ENCODE data around the gene MED17.
"Not testable (repeated sequence)": the region's sequence is repeated elsewhere in the genome, so short reads cannot be mapped to it uniquely, and the experiment has no call there.

The MED17 gene, protein sequence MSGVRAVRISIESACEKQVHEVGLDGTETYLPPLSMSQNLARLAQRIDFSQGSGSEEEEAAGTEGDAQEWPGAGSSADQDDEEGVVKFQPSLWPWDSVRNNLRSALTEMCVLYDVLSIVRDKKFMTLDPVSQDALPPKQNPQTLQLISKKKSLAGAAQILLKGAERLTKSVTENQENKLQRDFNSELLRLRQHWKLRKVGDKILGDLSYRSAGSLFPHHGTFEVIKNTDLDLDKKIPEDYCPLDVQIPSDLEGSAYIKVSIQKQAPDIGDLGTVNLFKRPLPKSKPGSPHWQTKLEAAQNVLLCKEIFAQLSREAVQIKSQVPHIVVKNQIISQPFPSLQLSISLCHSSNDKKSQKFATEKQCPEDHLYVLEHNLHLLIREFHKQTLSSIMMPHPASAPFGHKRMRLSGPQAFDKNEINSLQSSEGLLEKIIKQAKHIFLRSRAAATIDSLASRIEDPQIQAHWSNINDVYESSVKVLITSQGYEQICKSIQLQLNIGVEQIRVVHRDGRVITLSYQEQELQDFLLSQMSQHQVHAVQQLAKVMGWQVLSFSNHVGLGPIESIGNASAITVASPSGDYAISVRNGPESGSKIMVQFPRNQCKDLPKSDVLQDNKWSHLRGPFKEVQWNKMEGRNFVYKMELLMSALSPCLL

GRCh38 chr11:93784145-93784934 lies at the start of gene MED17:
Gene MED17 (plus strand): TSS chr11:93784282. CDS start chr11:93784514, 232 bp downstream.
- peak; percentile 84 for DNase-seq

GRCh38 chr11:93734427-93735222 lies 49.5 kb upstream of the MED17 start:
- DNase-seq: no peak

GRCh38 chr11:93735627-93736026 lies 48.5 kb upstream of the MED17 start:
- no peak for DNase-seq

DNA sequence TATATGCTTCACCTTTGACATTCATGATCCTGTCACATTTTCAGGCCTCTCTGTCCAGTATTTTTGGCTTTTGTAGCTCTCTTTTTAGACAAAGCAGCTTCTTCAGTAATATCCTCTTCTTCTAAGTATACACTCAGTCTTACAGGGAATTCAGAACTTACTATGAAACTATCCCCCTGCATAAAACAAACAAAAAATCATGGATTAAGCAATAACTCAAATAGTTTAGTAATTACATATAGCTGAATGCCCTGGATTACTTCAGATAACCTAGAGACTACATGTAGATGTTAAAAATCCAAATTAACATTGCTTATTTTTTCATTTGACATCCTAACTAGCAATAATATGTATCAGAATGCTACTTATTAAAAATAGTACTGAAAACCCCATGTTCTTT lies 48.0 kb upstream of the MED17 start:
- DNase-seq: no peak

DNA sequence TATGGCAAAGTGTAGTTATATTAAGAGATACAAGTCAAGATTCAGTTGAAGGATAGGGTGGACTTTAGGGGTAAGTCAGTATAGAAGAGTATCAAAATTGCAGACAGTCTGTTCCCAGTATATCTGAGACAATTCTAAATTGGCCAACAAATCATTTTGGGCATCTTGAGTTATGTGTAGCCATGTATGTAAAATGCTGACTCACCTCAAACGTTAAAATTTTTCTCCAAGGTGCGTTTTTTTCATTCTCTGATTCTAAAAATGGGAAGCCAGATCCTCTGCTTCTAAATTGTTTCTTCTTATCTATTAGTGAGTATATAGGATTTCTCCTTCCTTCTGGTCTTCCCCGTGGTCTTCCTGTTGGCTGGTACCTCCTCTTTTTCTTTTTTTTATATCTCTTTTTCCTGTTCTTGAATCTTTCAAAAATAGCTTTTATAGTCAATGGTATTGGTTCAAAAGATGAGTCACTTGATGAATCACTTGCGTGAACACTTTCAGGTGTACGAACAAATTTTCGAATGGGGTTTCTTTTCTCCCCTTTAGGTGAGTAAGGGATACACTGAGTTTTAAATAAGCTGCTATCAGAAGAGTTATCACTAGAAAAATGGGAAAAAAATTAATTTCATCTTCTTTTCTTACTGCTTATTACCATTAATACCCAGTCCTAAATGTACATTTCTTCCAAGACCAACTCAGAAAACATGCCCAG lies 46.0 kb upstream of the MED17 start:
- DNase-seq: no peak

GRCh38 chr11:93738647-93739081 lies 45.4 kb upstream of the MED17 start:
- DNase-seq: no peak

DNA sequence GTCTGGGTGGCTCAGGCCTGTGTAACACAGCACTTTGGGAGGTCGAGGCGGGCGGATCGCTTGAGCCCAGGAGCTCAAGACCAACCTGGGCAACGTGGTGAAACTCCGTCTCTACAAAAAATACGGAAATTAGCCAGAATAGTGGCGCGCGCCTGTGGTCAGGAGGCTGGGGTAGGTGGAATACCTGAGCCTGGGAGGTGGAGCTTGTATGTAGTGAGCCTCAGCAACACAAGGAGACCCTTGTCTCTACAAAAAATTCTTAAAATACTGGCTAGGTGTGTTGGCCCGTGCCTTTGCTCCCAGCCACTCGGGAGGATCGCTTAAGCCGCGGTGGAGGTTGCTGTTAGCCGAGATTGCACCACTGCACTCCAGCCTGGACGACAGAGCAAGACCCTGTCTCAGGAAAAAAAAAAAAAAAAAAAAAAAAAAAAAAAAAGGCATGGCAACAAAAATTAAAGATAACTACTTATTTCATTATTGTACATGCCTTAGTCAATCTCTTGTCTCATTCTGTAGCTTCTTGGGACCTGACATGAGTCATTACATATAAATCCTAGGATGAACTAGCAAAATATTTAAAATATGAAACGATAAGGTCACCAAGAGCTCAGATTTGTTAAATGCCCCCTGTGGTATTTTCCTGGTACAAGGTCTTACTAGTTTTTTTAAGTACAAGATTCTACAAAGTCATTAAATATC lies 43.9 kb upstream of the MED17 start:
- DNase-seq: no peak

DNA sequence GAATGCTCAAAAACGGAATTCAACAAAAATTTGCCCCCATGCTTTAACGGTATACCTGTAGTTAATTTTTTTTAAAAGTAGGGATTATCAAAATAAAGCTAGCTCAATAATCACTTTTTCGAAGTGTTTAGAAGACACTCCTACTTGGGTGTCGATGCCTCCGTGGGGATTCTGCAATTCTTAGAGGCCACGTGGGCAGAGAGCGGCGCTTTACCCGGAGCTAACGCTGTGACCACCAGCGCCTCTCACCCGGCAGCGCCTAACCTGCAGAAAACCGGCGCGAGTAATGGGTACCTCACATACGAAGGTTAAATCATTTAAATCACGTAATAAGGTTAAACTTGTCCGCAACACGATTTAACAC lies 43.4 kb upstream of the MED17 start:
- peak; percentile 20 for DNase-seq

DNA sequence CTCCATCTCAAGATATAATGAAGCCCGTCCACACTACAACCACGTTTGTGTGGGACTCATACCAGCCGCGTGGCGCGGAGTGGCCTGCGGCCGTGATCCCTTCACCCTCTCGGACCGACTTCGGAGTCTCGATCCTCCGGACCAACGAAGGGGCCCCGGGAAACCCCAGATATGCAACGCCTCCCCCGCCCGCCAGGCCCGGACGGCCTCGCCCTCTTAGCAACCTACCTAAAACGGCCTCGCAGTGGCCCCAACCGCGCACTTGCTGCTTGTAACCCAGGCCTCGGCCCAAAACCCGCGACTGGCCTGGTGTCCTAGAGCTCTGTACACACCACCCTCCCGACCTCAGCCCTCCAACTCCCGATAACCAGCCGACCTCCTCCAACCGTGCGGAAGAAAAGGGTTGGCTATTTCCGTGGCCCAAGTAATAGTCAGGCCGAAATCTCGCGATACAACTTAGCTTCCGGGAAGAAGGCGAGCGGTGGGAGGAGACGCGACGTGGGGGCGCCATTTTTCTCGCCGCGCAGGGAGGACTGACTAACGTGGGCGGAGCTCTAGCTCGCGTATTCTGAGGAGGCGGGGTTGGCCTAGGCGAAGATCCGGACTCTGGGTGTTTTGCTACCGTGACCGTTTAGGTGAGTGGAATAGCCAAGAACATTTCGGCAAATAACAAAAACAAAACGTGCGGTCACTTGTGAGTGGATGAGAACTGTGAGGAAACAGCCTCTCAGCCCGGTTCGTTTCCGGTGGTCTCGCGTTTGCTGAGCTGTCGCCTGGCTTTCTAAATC lies 42.8 kb upstream of the MED17 start, which contains the start of the genes C11orf54 and TAF1D:
Gene C11orf54 (plus strand): TSS at position 579 of the 788 bp plus-strand sequence. CDS start 5,722 bp downstream, outside the sequence.
Gene TAF1D (minus strand): TSS at position 402 of the 788 bp plus-strand sequence. CDS start 2,191 bp downstream, outside the sequence.
- peak; percentile 98 for DNase-seq

- peak; percentile 25 for DNase-seq
Observed at GRCh38 chr11:93741882-93742226, 42.2 kb upstream of the MED17 start.

GRCh38 chr11:93743291-93743690 lies 40.8 kb upstream of the MED17 start:
- no peak for DNase-seq

DNA sequence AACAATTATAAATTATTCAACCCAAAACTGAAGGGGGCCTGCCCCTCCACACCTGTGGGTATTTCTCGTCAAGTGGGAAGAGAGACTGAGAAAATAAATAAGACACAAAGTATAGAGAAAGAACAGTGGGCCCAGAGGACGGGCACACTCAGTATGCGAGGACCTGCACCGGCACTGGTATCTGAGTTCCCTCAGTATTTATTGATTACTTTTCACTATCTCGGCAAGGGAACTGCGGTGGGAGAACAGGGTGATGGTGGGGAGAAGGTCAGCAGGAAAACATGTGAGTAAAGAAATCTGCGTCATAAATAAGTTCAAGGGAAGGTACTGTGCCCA lies 39.4 kb upstream of the MED17 start:
- no peak for DNase-seq

DNA sequence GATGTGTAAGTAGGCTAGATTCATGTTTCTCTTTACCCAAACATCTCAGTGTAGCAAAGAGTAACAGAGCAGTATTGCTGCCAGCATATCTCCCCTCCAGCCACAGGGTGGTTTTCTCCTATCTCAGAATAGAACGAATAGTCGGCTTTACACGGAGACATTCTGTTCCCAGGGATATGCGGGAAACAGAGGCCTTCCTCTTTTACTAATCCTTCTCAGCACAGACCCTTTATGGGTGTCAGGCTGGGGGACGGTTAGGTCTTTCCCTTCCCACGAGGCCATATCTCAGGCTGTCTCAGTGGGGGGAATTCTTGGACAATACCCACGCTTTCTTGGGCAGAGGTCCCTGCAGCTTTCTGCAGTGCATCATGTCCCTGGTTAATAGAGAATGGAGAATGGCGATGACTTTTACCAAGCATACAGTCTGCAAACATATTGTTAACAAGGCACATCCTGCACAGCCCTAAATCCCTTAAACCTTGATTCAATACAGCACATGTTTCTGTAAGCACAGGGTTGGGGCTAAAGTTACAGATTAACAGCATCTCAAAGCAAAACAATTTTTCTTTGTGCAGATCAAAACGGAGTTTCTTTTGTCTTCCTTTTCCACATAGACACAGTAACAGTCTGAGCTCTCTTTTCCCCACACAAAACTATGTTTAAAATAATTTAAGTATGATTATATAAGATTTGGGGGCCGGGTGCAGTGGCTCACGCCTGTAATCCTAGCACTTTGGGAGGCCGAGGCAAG lies 38.9 kb upstream of the MED17 start:
- not testable (repeated sequence) for DNase-seq

DNA sequence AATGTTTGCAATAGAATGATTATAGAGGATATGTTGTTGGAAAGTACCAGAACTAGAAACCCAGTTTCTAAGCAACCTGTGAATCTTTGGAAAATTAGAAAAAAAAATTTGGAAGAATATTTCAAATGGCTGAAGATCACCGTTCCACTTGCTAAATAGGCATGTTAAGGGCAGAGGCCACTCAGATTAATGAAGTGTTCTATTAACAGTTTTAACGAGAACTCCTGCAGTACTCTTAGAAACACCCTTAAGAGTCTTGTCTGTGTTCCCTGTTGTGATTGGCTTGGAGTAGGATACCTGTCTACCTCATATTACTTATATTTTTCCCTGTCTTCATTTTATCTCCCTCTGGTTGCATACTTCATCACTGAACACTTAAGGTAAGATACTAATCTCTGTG lies 38.0 kb upstream of the MED17 start:
- no peak for DNase-seq

GRCh38 chr11:93747122-93747521 lies 37.0 kb upstream of the MED17 start:
- DNase-seq: no peak

DNA sequence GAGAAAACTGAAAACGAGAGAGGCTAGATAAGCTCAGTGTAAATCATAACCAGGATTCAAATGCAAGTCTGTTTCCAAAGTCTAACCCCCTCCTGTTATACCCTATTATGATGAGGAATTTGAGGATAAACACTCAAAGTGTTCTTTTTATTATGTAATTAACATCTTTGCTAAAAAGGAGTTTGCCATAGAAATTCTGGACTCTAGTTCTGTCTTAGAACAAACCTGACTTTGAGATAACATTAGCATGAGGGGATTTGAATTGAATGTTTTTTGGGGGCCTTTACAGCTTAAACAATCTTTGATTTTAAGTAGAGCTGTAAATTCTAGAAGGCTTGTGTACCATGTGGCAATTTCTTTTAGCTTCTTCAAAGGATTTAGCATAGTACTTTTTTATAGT lies 33.1 kb upstream of the MED17 start:
- no peak for DNase-seq

DNA sequence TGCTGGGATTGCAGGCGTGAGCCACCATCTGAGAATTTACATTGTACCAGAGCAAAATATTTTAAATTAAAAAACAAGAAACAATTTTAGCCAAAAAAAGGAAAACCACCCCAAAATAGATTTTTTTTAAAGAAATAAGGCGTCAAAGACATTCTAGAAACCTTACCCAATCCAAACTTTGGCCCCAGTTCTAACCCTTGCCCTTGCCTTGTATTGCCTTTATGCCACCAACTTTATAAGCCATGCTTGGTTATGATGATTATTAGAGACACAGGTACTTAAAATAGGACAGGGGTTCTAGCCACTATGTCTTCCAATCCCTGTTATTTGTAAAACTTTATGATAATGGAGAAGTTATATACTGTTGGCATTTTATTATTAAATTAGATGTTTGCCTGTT lies 30.8 kb upstream of the MED17 start:
- DNase-seq: no peak

DNA sequence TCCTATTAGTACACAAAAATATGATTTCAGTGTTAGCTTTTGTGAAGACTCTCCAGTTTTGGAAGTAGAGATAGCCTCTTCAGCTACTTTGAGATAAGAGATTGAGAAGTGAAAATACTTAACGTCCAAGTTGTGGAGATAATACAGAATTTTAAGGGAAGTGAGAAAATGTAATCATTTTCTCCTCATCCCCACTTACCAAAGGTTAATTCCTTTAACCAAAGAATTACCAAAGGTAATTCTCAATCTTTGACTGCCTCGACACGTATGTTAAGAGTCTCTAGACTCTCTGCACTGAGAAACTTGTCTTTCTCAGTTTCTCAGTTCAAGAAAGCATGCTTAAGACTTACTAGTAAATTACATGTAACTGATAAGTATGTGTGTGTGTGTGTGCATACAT lies 27.3 kb upstream of the MED17 start:
- no peak for DNase-seq

DNA sequence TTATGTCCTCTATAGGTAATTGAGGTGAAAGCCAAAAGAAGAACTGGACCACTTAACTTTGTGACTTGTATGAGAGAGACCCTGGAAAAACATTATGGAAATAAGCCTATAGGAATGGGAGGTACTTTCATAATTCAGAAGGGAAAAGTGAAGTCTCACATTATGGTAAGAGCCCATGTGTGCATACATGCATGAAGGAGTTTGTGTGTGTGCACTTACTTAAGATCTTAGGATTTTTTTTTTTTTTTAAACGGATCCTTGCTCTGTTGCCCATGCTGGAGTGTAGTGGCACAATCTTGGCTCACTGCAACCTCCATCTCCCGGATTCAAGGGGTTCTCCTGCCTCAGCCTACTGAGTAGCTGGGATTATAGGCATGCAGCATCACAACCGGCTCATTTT lies 26.8 kb upstream of the MED17 start:
- no peak for DNase-seq

Data from amniotic stem cell (primary cell).